K562 (cell line): ENCODE data around the gene PPIH.

Experiments used
- CTBP1 ChIP-seq: fragments of 450-650 bp; IDR thresholded peaks from 2 replicates; pipeline ENCODE4 v1.6.1; 2016; ENCODE audit warnings: borderline replicate concordance
- ELF4 ChIP-seq: fragments of 450-650 bp; formaldehyde crosslinking; IDR thresholded peaks from 2 replicates; pipeline ENCODE4 v1.4.0; 2022; ENCODE audit warnings: missing genetic modification characterization
- EZH2 ChIP-seq: IDR thresholded peaks from 2 replicates; pipeline ENCODE4 v1.6.1; 2012; ENCODE audit warnings: low read depth, mild to moderate bottlenecking, inconsistent platforms, low read length, borderline replicate concordance
- GABPA ChIP-seq: fragments of 200-800 bp; sonication (Bioruptor generic); conservative IDR thresholded peaks from 2 replicates; pipeline ENCODE4 v1.6.1; 2016; ENCODE audit warnings: low read depth, missing genetic modification characterization, missing compliant biosample characterization
- NRF1 ChIP-seq, 2 experiments: fragments of 450-650 bp; IDR thresholded peaks in 1 of 2; conservative IDR thresholded peaks in 1 of 2; 2 replicates each; pipeline ENCODE4 v1.6.1; 2014; ENCODE audit warnings: mild to moderate bottlenecking in 2 of 2
- POLR2A ChIP-seq: fragments of 450-650 bp; conservative IDR thresholded peaks from 2 replicates; pipeline ENCODE4 v1.6.1; 2016
- ZEB2 ChIP-seq: fragments of 450-650 bp; IDR thresholded peaks from 2 replicates; pipeline ENCODE4 v1.6.1; 2016
- ZNF224 ChIP-seq: sonication (generic); formaldehyde crosslinking; IDR thresholded peaks from 2 replicates; pipeline ENCODE4 v1.8.0; 2022; ENCODE audit warnings: mild to moderate bottlenecking, missing genetic modification reagents
- TF ChIP-seq, protein P1 (sequence below): fragments of 200-400 bp; formaldehyde crosslinking; IDR thresholded peaks from 2 replicates; pipeline ENCODE4 v1.6.1; 2017; ENCODE audit warnings: mild to moderate bottlenecking, low read depth, low read length, moderate library complexity
- TF ChIP-seq, protein P2 (sequence below), 3 experiments: IDR thresholded peaks in 2 of 3; conservative IDR thresholded peaks in 1 of 3; 2 replicates each; pipeline ENCODE4 v1.5.1; 2011 to 2012; ENCODE audit warnings: low read length in 3 of 3, mild to moderate bottlenecking in 3 of 3, control low read depth in 2 of 3, improper control_type of control experiment in 1 of 3, inconsistent platforms in 1 of 3, low read depth in 1 of 3, mixed read lengths in 1 of 3, moderate library complexity in 1 of 3; ENCODE audit not compliant: insufficient read depth in 2 of 3
- TF ChIP-seq, protein P3 (sequence below), 2 experiments: fragments of 450-650 bp in 1 of 2; IDR thresholded peaks; 2 replicates each; pipeline ENCODE4 v1.6.1; 2011 to 2017; ENCODE audit warnings: low read depth in 2 of 2, antibody characterized with exemption in 1 of 2, borderline replicate concordance in 1 of 2, low read length in 1 of 2, mild to moderate bottlenecking in 1 of 2, mixed read lengths in 1 of 2; ENCODE audit not compliant: control insufficient read depth in 1 of 2
- TF ChIP-seq, protein P4 (sequence below), 3 experiments: fragments of 200-800 bp in 1 of 3; fragments of 250-450 bp in 1 of 3; fragments of 450-650 bp in 1 of 3; sonication (Bioruptor Pico) in 1 of 3; sonication (Bioruptor generic) in 1 of 3; formaldehyde crosslinking in 1 of 3; IDR thresholded peaks; 2 replicates each; pipeline versions ENCODE4 v1.6.1 to v1.8.0; 2016 to 2022; ENCODE audit warnings: mild to moderate bottlenecking in 2 of 3, missing genetic modification characterization in 2 of 3, missing compliant biosample characterization in 1 of 3, moderate library complexity in 1 of 3
- TF ChIP-seq, protein P5 (sequence below), 2 experiments: fragments of 450-650 bp; conservative IDR thresholded peaks; 2 replicates each; pipeline ENCODE4 v1.6.1; 2017; ENCODE audit warnings: mild to moderate bottlenecking in 2 of 2, moderate library complexity in 2 of 2

DNA sequence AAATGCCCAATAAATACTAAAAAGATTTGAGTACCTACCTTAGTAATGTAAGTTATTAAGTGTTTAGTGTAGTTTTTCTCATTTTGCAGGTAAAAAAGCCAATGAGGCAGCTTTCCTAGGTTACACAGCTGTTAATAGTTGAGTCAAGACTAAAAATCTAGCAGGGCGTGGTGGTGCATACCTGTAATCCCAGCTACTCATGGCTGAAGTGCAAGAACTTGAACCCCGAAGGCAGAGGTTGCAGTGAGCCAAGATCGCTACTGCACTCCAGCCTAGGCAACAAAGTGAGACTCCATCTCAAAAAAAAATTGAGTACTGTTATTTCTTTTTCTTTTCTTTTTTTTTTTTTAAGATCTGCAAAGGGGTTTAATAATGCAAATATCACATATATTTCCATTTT lies 31.7 kb downstream of the PPIH start:
- no peak for TF ChIP-seq ELF4
- TF ChIP-seq, protein P1, sequence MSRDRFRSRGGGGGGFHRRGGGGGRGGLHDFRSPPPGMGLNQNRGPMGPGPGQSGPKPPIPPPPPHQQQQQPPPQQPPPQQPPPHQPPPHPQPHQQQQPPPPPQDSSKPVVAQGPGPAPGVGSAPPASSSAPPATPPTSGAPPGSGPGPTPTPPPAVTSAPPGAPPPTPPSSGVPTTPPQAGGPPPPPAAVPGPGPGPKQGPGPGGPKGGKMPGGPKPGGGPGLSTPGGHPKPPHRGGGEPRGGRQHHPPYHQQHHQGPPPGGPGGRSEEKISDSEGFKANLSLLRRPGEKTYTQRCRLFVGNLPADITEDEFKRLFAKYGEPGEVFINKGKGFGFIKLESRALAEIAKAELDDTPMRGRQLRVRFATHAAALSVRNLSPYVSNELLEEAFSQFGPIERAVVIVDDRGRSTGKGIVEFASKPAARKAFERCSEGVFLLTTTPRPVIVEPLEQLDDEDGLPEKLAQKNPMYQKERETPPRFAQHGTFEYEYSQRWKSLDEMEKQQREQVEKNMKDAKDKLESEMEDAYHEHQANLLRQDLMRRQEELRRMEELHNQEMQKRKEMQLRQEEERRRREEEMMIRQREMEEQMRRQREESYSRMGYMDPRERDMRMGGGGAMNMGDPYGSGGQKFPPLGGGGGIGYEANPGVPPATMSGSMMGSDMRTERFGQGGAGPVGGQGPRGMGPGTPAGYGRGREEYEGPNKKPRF = no peak
- TF ChIP-seq, protein P2, sequence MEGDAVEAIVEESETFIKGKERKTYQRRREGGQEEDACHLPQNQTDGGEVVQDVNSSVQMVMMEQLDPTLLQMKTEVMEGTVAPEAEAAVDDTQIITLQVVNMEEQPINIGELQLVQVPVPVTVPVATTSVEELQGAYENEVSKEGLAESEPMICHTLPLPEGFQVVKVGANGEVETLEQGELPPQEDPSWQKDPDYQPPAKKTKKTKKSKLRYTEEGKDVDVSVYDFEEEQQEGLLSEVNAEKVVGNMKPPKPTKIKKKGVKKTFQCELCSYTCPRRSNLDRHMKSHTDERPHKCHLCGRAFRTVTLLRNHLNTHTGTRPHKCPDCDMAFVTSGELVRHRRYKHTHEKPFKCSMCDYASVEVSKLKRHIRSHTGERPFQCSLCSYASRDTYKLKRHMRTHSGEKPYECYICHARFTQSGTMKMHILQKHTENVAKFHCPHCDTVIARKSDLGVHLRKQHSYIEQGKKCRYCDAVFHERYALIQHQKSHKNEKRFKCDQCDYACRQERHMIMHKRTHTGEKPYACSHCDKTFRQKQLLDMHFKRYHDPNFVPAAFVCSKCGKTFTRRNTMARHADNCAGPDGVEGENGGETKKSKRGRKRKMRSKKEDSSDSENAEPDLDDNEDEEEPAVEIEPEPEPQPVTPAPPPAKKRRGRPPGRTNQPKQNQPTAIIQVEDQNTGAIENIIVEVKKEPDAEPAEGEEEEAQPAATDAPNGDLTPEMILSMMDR (IDR thresholded peaks at IDR 0.05 in 2 of 3, conservative IDR thresholded peaks at IDR 0.05 in 1 of 3; ENCODE audit: insufficient read depth in 2 of 3, low read depth in 1 of 3, low read length in 3 of 3) = no peak
- TF ChIP-seq GABPA (tag) = no peak
- TF ChIP-seq POLR2A = no peak
- TF ChIP-seq NRF1 (conservative IDR thresholded peaks at IDR 0.05 in 1 of 2, IDR thresholded peaks at IDR 0.05 in 1 of 2) = no peak
- TF ChIP-seq, protein P3, sequence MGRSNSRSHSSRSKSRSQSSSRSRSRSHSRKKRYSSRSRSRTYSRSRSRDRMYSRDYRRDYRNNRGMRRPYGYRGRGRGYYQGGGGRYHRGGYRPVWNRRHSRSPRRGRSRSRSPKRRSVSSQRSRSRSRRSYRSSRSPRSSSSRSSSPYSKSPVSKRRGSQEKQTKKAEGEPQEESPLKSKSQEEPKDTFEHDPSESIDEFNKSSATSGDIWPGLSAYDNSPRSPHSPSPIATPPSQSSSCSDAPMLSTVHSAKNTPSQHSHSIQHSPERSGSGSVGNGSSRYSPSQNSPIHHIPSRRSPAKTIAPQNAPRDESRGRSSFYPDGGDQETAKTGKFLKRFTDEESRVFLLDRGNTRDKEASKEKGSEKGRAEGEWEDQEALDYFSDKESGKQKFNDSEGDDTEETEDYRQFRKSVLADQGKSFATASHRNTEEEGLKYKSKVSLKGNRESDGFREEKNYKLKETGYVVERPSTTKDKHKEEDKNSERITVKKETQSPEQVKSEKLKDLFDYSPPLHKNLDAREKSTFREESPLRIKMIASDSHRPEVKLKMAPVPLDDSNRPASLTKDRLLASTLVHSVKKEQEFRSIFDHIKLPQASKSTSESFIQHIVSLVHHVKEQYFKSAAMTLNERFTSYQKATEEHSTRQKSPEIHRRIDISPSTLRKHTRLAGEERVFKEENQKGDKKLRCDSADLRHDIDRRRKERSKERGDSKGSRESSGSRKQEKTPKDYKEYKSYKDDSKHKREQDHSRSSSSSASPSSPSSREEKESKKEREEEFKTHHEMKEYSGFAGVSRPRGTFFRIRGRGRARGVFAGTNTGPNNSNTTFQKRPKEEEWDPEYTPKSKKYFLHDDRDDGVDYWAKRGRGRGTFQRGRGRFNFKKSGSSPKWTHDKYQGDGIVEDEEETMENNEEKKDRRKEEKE (IDR thresholded peaks at IDR 0.05; ENCODE audit: borderline replicate concordance in 1 of 2, control insufficient read depth in 1 of 2, low read depth in 2 of 2, low read length in 1 of 2) = no peak
- TF ChIP-seq EZH2 = no peak
- TF ChIP-seq ZEB2 = no peak
- TF ChIP-seq, protein P4, sequence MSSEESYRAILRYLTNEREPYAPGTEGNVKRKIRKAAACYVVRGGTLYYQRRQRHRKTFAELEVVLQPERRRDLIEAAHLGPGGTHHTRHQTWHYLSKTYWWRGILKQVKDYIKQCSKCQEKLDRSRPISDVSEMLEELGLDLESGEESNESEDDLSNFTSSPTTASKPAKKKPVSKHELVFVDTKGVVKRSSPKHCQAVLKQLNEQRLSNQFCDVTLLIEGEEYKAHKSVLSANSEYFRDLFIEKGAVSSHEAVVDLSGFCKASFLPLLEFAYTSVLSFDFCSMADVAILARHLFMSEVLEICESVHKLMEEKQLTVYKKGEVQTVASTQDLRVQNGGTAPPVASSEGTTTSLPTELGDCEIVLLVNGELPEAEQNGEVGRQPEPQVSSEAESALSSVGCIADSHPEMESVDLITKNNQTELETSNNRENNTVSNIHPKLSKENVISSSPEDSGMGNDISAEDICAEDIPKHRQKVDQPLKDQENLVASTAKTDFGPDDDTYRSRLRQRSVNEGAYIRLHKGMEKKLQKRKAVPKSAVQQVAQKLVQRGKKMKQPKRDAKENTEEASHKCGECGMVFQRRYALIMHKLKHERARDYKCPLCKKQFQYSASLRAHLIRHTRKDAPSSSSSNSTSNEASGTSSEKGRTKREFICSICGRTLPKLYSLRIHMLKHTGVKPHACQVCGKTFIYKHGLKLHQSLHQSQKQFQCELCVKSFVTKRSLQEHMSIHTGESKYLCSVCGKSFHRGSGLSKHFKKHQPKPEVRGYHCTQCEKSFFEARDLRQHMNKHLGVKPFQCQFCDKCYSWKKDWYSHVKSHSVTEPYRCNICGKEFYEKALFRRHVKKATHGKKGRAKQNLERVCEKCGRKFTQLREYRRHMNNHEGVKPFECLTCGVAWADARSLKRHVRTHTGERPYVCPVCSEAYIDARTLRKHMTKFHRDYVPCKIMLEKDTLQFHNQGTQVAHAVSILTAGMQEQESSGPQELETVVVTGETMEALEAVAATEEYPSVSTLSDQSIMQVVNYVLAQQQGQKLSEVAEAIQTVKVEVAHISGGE (CRISPR knock-in tag; IDR thresholded peaks at IDR 0.05) = no peak
- TF ChIP-seq, protein P5, sequence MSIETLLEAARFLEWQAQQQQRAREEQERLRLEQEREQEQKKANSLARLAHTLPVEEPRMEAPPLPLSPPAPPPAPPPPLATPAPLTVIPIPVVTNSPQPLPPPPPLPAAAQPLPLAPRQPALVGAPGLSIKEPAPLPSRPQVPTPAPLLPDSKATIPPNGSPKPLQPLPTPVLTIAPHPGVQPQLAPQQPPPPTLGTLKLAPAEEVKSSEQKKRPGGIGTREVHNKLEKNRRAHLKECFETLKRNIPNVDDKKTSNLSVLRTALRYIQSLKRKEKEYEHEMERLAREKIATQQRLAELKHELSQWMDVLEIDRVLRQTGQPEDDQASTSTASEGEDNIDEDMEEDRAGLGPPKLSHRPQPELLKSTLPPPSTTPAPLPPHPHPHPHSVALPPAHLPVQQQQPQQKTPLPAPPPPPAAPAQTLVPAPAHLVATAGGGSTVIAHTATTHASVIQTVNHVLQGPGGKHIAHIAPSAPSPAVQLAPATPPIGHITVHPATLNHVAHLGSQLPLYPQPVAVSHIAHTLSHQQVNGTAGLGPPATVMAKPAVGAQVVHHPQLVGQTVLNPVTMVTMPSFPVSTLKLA (conservative IDR thresholded peaks at IDR 0.05) = no peak
- no peak for TF ChIP-seq CTBP1
- no peak for TF ChIP-seq ZNF224 (CRISPR knock-in tag)
